Mucosa of rectum (tissue), 2 donors: Measurements from ENCODE around the gene MAN2B1.
A peak's percentile ranks its signal among the peaks of the same experiment; 100 is the strongest.
"Not testable (repeated sequence)": the region's sequence is repeated elsewhere in the genome, so short reads cannot be mapped to it uniquely, and the experiment has no call there.

Experiments used
- H3K27ac ChIP-seq, 2 donors: one replicate each; pipeline ENCODE4 v1.7.0; 2013; ENCODE audit warnings: inconsistent platforms in 2 of 2, low read depth in 2 of 2, low read length in 2 of 2
- H3K27me3 ChIP-seq, 2 donors: one replicate each; pipeline ENCODE4 v1.7.0; 2013; ENCODE audit warnings: low read length in 2 of 2; ENCODE audit not compliant: control insufficient read depth in 2 of 2, insufficient read depth in 2 of 2
- H3K36me3 ChIP-seq, 2 donors: one replicate each; pipeline ENCODE4 v1.7.0; 2013; ENCODE audit warnings: low read length in 2 of 2; ENCODE audit not compliant: control insufficient read depth in 2 of 2, insufficient read depth in 2 of 2
- H3K4me1 ChIP-seq, 2 donors: one replicate each; pipeline ENCODE4 v1.7.0; 2013; ENCODE audit warnings: low read length in 2 of 2, mild to moderate bottlenecking in 1 of 2; ENCODE audit not compliant: control insufficient read depth in 2 of 2, insufficient read depth in 2 of 2
- H3K4me3 ChIP-seq, 2 donors: one replicate each; pipeline ENCODE4 v1.7.0; 2013; ENCODE audit warnings: low read length in 2 of 2
- H3K9ac ChIP-seq, 2 donors: one replicate each; pipeline ENCODE4 v1.7.0; 2013; ENCODE audit warnings: low read length in 2 of 2, low read depth in 1 of 2, mild to moderate bottlenecking in 1 of 2
- H3K9me3 ChIP-seq, 2 donors: one replicate each; pipeline ENCODE4 v1.7.0; 2013; ENCODE audit warnings: low read length in 2 of 2; ENCODE audit not compliant: control insufficient read depth in 2 of 2
- donor health status: healthy.
- donor health status: Normal muscosa, but diverticular disease.

MAN2B1 gene

DNA sequence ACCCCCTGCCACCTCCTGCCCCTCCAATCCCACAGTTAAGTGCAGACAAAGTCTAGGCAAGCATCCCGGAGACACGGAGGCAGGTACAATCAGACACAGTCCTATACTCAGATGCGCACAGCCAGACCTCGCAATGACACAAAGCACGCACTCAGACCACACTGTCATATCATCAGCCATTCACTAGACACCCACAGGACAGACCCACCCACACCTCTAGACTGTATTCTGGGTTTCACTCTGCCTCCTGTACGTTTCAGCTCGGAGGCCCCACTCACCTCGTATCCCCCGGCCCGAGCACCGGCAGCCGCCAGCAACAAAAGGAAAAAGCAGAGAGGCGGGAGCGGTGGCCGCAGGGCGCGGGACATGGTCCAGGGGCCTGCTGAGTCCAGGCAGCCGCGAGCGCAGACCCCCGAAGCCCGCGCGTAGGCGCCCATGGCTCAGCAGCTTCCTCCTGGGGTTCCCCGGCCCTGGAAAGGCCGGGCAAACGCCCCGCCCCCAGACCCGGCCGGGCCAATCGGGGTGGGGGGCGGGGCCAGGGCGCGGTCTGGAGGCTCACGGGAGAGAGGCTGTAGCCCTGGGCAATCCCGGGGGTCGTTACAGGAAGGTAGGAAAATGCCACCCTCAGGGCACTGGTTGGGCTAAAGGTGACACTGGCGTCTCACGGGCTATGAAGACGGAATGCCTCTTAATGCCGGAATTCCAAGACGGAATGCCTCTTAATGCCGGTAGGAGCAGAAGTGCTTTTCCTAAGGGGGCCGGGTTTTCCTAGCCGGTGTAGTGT is at the start of gene MAN2B1, which contains the start of gene WDR83:
Gene MAN2B1, minus strand, starts transcription at position 478 of the 784 bp plus-strand sequence. Its CDS starts 41 bp downstream, at position 437.
Gene WDR83, plus strand, starts transcription at position 543 of the 784 bp plus-strand sequence. CDS start 2,984 bp downstream, outside the sequence.
- no peaks in the 10 kb centered on the region for H3K9me3 ChIP-seq
- H3K9ac ChIP-seq: peak within 1 kb of the TSS; percentile 73 to 81
- H3K4me3 ChIP-seq: peak within 1 kb of the TSS; percentile 87 to 91
- H3K27me3 ChIP-seq: no peaks in the 10 kb centered on the region
- peaks cover 34 to 37% of the 10 kb centered on the region in 2 donors for H3K4me1 ChIP-seq
- H3K27ac ChIP-seq: peak within 1 kb of the TSS; percentile 31 to 64
- H3K36me3 ChIP-seq: peaks cover 11 to 23% of the 10 kb centered on the region in 2 donors

DNA sequence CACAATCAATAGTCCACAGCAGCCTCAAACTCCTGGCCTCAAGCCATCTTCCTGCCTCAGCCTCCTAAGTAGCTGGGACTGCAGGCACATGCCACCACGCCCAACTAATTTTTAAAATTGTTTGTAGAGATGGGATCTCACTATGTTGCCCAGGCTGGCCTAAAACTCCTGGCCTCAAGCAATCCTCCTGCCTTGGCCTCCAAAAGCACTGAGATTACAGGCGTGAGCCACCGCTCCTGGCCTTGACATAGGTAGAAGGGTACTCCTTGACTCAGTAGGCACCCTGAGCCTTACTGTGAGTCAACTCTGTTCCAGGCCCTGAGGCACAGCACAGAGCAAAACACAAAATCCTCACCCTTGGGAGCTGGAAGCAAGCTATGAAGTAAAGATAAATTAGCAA is 49.4 kb upstream of the MAN2B1 start:
- Histone ChIP-seq H3K9ac (no peak overlapping the region), H3K27ac (no peak overlapping the region), H3K4me3 (no peak overlapping the region), H3K36me3 (peaks cover 30 to 49% of the 10 kb centered on the region in 2 donors), H3K9me3 (no peaks in the 10 kb centered on the region), H3K4me1 (peaks cover 5 to 7% of the 10 kb centered on the region in 2 donors), H3K27me3 (no peaks in the 10 kb centered on the region)

GRCh38 chr19:12715102-12715501 is 48.6 kb upstream of the MAN2B1 start:
- H3K4me3 ChIP-seq: no peak overlapping the region

DNA sequence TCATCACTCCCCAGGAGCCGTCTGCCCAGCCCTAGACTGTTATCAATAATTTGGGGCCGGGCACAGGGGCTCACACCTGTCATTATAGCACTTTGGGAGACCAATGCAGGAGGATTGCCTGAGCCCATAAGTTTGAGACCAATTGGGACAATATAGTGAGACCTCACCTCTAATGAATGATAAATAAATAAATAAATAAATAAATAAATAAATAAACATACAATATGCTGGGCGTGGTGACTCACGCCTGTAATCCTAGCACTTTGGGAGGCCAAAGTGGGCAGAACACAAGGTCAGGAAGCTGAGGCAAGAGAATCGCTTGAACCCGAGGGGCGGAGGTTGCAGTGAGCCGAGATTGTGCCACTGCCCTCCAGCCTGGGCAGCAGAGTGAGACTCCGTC is 46.8 kb upstream of the MAN2B1 start:
- H3K4me1 ChIP-seq: not testable (repeated sequence)

More at GRCh38 chr19:12715102-12715501, 48.6 kb upstream of the MAN2B1 start:
- Histone ChIP-seq H3K9ac (no peak overlapping the region), H3K9me3 (no peaks in the 10 kb centered on the region), H3K27me3 (no peaks in the 10 kb centered on the region), H3K27ac (no peak overlapping the region), H3K4me1 (no peaks in the 10 kb centered on the region), H3K36me3 (peaks cover 36 to 54% of the 10 kb centered on the region in 2 donors)

GRCh38 chr19:12712077-12712476 is 45.5 kb upstream of the MAN2B1 start:
- H3K4me3 ChIP-seq, H3K9me3 ChIP-seq, H3K4me1 ChIP-seq, H3K9ac ChIP-seq, H3K27me3 ChIP-seq, H3K27ac ChIP-seq: not testable (repeated sequence)
- H3K36me3 ChIP-seq: peaks cover 39 to 59% of the 10 kb centered on the region in 2 donors

More for the DNA sequence above, 46.8 kb upstream of the MAN2B1 start:
- not testable (repeated sequence) for H3K27ac ChIP-seq, H3K9ac ChIP-seq, H3K4me3 ChIP-seq, H3K9me3 ChIP-seq, H3K27me3 ChIP-seq
- peaks cover 39 to 59% of the 10 kb centered on the region in 2 donors for H3K36me3 ChIP-seq

- H3K27ac ChIP-seq: no peak overlapping the region
- no peaks in the 10 kb centered on the region for H3K4me1 ChIP-seq
- no peaks in the 10 kb centered on the region for H3K27me3 ChIP-seq
- H3K4me3 ChIP-seq: no peak overlapping the region
- H3K9ac ChIP-seq: no peak overlapping the region
- H3K9me3 ChIP-seq: no peaks in the 10 kb centered on the region
- H3K36me3 ChIP-seq: peaks cover 41 to 60% of the 10 kb centered on the region in 2 donors
Measured at GRCh38 chr19:12711187-12711586, 44.6 kb upstream of the MAN2B1 start.

- no peaks in the 10 kb centered on the region for H3K9me3 ChIP-seq
- H3K4me3 ChIP-seq: no peak overlapping the region
- no peak overlapping the region for H3K27ac ChIP-seq
- H3K9ac ChIP-seq: no peak overlapping the region
- no peaks in the 10 kb centered on the region for H3K4me1 ChIP-seq
- no peaks in the 10 kb centered on the region for H3K27me3 ChIP-seq
- H3K36me3 ChIP-seq: peaks cover 44 to 61% of the 10 kb centered on the region in 2 donors
Measured at GRCh38 chr19:12708641-12709040, 42.1 kb upstream of the MAN2B1 start.

DNA sequence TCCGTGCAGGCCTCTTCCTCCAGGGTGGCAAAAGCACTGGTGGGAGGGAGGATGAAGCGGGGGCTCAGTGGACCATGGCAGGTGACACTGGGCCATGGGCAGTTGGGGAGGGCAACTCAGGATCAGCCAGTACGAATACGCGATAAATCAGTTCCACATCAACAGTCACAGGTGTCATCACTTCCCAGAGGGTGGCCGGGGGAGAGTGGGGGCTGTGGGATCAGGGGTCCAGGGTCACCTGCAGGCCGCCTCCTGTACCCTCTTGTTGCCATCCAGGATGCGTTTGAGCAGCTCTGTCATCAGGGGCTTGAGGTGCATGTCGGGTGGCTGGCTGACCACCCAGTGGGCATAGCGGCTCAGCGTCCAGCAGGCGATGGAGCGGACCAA is 39.8 kb upstream of the MAN2B1 start:
- H3K4me3 ChIP-seq: no peak overlapping the region
- peaks cover 58 to 68% of the 10 kb centered on the region in 2 donors for H3K36me3 ChIP-seq
- no peaks in the 10 kb centered on the region for H3K4me1 ChIP-seq
- no peak overlapping the region for H3K9ac ChIP-seq
- no peaks in the 10 kb centered on the region for H3K9me3 ChIP-seq
- H3K27ac ChIP-seq: no peak overlapping the region
- H3K27me3 ChIP-seq: no peaks in the 10 kb centered on the region

DNA sequence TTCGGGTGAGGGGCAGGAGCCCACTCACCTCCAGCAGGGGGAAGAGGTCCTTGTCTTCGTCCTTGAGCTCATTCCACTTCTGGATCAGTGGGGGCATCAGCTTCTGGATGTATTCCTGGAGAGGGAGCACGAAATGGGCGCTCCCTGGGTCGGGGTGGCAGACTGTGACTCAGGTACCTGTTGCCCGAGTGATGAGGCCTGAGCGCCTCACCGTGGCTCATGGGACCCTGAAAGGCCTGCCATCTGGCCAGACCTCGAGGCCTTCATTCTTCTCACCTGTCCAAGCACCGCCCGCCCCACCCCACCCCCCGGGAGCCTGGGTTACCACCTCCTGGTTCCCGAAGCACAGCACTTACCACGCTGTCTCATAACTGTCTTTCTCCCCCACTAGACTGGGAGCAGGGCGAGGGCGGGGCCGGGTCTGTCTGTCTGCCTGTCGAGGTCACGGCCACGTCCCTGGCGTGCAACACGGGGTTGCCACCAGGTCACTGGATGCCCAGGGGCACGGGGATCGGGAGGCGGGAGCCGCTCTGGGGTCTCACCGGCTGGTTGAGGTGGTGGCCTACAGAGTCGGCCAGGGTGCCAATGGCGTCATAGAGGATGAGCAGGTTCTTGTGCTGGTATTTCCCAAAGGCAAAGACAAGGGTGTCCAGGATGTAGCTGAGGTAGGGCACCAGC is 39.3 kb upstream of the MAN2B1 start:
- Histone ChIP-seq H3K27me3 (no peaks in the 10 kb centered on the region), H3K9me3 (no peaks in the 10 kb centered on the region), H3K4me1 (no peaks in the 10 kb centered on the region), H3K36me3 (peaks cover 60 to 69% of the 10 kb centered on the region in 2 donors), H3K4me3 (no peak overlapping the region), H3K27ac (no peak overlapping the region), H3K9ac (no peak overlapping the region)

DNA sequence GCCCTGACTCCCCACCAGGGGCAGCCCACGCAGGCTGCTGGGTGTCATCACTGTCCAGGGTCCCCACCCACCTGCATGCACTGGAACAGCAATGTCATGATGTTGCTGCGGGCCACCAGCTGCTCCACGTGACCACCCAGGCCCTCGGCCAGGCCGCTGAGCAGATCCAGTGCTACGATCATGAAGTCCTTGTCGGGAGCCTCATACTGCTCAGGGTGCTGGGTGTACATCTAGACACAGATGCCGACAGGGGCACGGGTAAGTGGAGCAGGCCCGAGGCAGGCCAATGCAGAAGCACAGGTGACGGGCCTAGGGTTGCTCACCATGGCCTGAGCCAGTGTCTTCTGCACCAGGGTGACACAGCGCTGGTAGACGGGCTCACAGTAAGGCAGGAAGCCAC is 38.6 kb upstream of the MAN2B1 start:
- Histone ChIP-seq H3K4me3 (no peak overlapping the region), H3K27me3 (no peaks in the 10 kb centered on the region), H3K36me3 (peaks cover 56 to 68% of the 10 kb centered on the region in 2 donors), H3K4me1 (no peaks in the 10 kb centered on the region), H3K9me3 (no peaks in the 10 kb centered on the region), H3K9ac (no peak overlapping the region), H3K27ac (no peak overlapping the region)
